Measurements from ENCODE around the gene QKI. TPM values are rescaled to one million over a fixed set of nuclear protein-coding genes. Genes with fewer than 3 reads are reported as not detected.
A peak's percentile ranks its signal among the peaks of the same experiment; 100 is the strongest.

QKI gene
- total and polyA plus RNA-seq, 2 experiments from 2014 or later: 148 to 503 TPM

DNA sequence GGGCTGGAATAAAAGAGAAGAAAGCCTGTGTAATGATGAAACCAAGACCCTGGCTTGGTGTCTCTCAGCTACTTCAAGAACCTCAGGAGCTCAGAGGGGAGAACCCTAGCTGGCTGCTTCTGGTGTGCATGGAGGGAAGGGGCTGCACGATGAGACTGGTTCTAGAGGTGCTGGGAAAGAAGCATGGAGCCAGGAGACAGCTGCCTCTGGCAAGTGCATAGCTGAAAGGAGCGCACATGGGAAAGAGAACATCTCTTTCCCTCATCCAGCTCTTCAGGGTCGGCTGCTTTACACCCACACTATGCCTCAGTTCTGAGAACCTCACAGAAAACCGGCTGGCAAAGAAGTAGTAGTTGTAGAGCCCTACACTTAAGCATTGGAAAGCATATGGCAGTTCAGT lies 139.5 kb downstream of the QKI start:
- no peaks in the 10 kb centered on the region for H3K9me3 ChIP-seq (ENCODE audit: low read depth)
- no peaks in the 10 kb centered on the region for H3K27me3 ChIP-seq
- H3K4me1 ChIP-seq (ENCODE audit: low read depth): peaks cover 4% of the 10 kb centered on the region
- peaks cover 19% of the 10 kb centered on the region for H3K36me3 ChIP-seq
- DNase-seq (ENCODE audit: low read depth in 1 of 2, low spot score in 1 of 2): no peak
- H3K4me3 ChIP-seq: no peak overlapping the region
- TF ChIP-seq, protein P1, sequence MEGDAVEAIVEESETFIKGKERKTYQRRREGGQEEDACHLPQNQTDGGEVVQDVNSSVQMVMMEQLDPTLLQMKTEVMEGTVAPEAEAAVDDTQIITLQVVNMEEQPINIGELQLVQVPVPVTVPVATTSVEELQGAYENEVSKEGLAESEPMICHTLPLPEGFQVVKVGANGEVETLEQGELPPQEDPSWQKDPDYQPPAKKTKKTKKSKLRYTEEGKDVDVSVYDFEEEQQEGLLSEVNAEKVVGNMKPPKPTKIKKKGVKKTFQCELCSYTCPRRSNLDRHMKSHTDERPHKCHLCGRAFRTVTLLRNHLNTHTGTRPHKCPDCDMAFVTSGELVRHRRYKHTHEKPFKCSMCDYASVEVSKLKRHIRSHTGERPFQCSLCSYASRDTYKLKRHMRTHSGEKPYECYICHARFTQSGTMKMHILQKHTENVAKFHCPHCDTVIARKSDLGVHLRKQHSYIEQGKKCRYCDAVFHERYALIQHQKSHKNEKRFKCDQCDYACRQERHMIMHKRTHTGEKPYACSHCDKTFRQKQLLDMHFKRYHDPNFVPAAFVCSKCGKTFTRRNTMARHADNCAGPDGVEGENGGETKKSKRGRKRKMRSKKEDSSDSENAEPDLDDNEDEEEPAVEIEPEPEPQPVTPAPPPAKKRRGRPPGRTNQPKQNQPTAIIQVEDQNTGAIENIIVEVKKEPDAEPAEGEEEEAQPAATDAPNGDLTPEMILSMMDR (IDR thresholded peaks at IDR 0.05; ENCODE audit: low read depth, low read length): no peak
- H3K27ac ChIP-seq: peak overlapping the region; percentile 66

DNA sequence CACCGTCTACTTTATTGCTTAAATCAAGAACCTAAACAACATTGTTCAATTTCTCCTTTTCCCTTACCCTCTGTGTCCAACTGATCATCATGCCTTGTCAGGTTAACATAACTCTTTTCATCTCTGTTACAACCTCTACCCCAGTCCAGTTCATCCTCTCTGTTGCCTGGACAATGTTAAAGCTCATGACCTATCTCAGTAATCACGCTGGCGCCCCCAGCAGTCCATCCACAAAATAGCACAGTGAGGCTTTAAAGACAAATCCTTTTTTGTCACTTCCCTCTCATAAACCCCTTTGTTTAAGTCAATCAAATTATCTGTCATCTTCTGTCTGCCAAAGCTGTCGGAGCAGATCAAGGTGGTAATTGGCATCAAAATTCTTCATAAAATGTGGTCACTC lies 140.1 kb downstream of the QKI start:
- peaks cover 19% of the 10 kb centered on the region for H3K36me3 ChIP-seq
- H3K27me3 ChIP-seq: no peaks in the 10 kb centered on the region
- peak overlapping the region; percentile 66 for H3K27ac ChIP-seq
- TF ChIP-seq, protein P1 (IDR thresholded peaks at IDR 0.05; ENCODE audit: low read depth, low read length): peak; percentile 67
- H3K4me1 ChIP-seq (ENCODE audit: low read depth): peaks cover 4% of the 10 kb centered on the region
- no peak overlapping the region for H3K4me3 ChIP-seq
- DNase-seq (ENCODE audit: low read depth in 1 of 2, low spot score in 1 of 2): peak; percentile 51 to 60
- H3K9me3 ChIP-seq (ENCODE audit: low read depth): no peaks in the 10 kb centered on the region

DNA sequence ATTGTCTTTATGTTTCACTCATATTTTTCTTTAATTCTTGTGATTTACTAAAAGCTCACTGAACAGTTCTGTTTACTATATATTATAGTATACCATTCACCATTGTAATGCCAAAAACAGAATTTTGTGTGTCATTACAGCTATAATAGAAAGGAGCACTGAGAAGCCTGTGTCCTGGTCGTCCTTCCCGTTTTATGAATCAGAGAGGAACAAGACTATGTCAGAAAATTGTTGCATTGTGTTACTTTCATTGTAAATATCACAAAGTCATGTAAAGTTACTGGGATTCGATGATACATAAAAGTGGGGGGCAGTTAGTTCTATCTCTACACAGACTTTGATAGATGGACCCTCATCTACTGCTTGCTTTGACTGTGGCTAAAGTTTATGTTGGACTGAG lies 145.1 kb downstream of the QKI start:
- Histone ChIP-seq H3K27me3 (no peaks in the 10 kb centered on the region), H3K4me1 (ENCODE audit: low read depth) (peaks cover 4% of the 10 kb centered on the region), H3K4me3 (no peak overlapping the region), H3K9me3 (ENCODE audit: low read depth) (no peaks in the 10 kb centered on the region), H3K27ac (no peak overlapping the region), H3K36me3 (peaks cover 29% of the 10 kb centered on the region)
- TF ChIP-seq, protein P1 (IDR thresholded peaks at IDR 0.05; ENCODE audit: low read depth, low read length): no peak
- DNase-seq (ENCODE audit: low read depth in 1 of 2, low spot score in 1 of 2): no peak

DNA sequence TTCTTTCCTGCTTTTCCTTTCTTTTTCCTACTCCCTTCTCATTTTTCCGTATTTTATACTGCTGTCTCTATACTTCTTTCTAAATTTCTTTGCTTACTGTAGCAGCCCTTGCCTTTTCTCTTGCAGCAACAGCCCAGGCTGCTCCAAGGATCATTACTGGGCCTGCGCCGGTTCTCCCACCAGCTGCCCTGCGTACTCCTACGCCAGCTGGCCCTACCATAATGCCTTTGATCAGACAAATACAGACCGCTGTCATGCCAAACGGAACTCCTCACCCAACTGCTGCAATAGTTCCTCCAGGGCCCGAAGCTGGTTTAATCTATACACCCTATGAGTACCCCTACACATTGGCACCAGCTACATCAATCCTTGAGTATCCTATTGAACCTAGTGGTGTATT lies 148.8 kb downstream of the QKI start:
- no peaks in the 10 kb centered on the region for H3K9me3 ChIP-seq (ENCODE audit: low read depth)
- DNase-seq (ENCODE audit: low read depth in 1 of 2, low spot score in 1 of 2): no peak

DNA sequence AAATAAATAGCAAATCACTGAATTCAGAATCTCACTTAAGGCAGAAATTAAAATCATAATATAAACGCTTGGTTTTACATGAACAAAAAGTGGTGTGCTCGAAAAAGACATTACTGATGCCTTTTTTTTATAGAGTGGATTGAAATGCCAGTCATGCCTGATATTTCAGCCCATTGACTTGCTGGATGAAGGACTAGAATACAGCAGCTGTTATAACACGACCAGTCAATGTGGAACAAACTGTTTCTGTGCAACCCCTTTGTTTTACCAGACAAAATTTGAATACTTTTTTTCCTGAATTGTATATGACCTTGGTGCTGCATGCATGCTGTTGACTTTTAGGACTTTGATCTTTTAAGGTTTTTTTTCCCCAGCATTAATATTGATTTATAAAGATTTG lies 150.0 kb downstream of the QKI start:
- Histone ChIP-seq H3K9me3 (ENCODE audit: low read depth) (no peaks in the 10 kb centered on the region), H3K4me1 (ENCODE audit: low read depth) (peaks cover 3% of the 10 kb centered on the region), H3K27ac (peak overlapping the region; percentile 33), H3K27me3 (no peaks in the 10 kb centered on the region), H3K36me3 (peaks cover 51% of the 10 kb centered on the region), H3K4me3 (no peak overlapping the region)
- DNase-seq (ENCODE audit: low read depth in 1 of 2, low spot score in 1 of 2): no peak
- TF ChIP-seq, protein P1 (IDR thresholded peaks at IDR 0.05; ENCODE audit: low read depth, low read length): no peak

More for the DNA sequence above, 148.8 kb downstream of the QKI start:
- H3K4me1 ChIP-seq (ENCODE audit: low read depth): no peaks in the 10 kb centered on the region
- H3K4me3 ChIP-seq: no peak overlapping the region
- H3K27me3 ChIP-seq: no peaks in the 10 kb centered on the region
- H3K27ac ChIP-seq: peak overlapping the region; percentile 4
- TF ChIP-seq, protein P1 (IDR thresholded peaks at IDR 0.05; ENCODE audit: low read depth, low read length): no peak
- peaks cover 58% of the 10 kb centered on the region for H3K36me3 ChIP-seq

DNA sequence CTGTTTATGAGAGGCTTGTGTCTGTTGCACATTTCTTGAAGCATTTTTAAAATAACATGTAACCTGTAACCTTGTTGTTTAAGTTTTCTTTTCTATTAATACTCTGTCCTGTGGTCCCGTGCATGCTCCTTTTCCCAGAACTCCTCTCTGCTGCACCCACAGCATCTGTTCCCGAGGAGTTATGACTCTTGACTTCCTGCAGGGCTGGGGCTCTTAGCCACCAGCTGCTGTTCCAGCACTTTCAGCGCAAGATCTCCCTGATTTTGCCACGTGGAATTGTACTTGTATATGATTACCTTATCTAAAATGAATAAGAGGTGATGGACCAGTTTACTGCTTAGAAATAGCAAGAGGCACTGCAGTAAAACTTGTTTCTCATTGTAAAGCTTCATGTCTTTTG lies 150.6 kb downstream of the QKI start:
- H3K36me3 ChIP-seq: peaks cover 51% of the 10 kb centered on the region
- peak in 1 of 2 donors; percentile 26 for DNase-seq (ENCODE audit: low read depth in 1 of 2, low spot score in 1 of 2)
- H3K4me1 ChIP-seq (ENCODE audit: low read depth): peaks cover 4% of the 10 kb centered on the region
- H3K27me3 ChIP-seq: no peaks in the 10 kb centered on the region
- H3K27ac ChIP-seq: peak overlapping the region; percentile 33
- TF ChIP-seq, protein P1 (IDR thresholded peaks at IDR 0.05; ENCODE audit: low read depth, low read length): no peak
- no peak overlapping the region for H3K4me3 ChIP-seq
- H3K9me3 ChIP-seq (ENCODE audit: low read depth): no peaks in the 10 kb centered on the region

Measured in cardiac muscle cell (in vitro differentiated cells and primary cell).